Measurements from ENCODE around the gene ACTR10.

DNA sequence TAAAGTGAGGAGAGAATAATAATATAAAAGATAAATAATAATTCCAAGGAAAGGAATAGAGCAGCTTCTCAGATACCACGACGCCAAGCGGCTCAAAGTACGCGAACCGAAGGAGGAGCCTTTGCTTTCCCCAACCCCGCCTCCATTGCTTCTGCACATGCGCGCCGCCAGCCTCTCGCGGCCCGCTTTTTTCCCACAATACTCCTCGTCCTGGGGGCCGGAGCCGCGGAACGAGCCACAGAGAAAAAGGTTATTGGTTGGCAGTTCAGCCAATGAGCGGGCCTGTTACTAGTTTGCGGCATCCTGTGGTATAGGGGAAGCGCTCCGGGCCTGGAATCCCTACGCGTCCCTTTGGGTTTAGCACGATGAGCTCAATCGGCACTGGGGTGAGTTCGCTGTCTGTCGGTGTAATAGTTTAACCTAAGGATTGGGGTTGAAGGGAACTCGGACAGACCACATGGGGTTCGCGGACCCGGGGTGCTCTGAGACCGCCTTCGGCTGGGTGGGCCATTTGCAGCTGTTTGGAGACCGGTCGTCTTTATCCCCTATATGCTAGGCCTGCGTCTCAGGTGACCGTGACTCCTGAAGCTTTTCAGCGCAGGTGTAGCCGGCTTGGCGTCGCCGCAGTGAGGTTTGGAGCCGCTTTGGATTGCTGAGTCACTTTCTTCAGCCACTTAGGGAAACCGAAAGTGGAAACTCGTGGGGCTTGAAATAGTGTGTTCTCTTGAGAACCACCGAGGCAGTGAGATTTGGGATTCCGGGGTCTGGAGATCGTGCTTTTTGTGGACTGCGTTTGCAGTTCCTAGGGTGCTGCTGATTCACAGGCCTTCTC is 44.8 kb downstream of the ACTR10 start, which contains the start of gene PSMA3:
- no peak for TF ChIP-seq CTCF (IDR thresholded peaks at IDR 0.05; ENCODE audit: insufficient read depth, low read depth, low read length)
- no peak for TF ChIP-seq EZH2 (IDR thresholded peaks at IDR 0.05; ENCODE audit: insufficient read depth, low read length)
